Peyer's patch (tissue), 4 donors: ENCODE results near the gene BCL2L12.
A peak's percentile ranks its signal among the peaks of the same experiment; 100 is the strongest.

Experiments
- CTCF ChIP-seq, 6 experiments: fragments of 450-650 bp in 4 of 6; fragments of 200-600 bp in 2 of 6; sonication (generic) in 1 of 6; IDR thresholded peaks; one replicate each; pipeline ENCODE4 v1.5.1; 2017 to 2019; ENCODE audit warnings: antibody characterized with exemption in 6 of 6, mild to moderate bottlenecking in 3 of 6, moderate library complexity in 1 of 6
- POLR2A ChIP-seq, 2 donors: fragments of 450-650 bp; IDR thresholded peaks; one replicate each; pipeline ENCODE4 v1.5.1; 2017; ENCODE audit warnings: antibody characterized with exemption in 2 of 2, mild to moderate bottlenecking in 2 of 2, moderate library complexity in 2 of 2

- TF ChIP-seq CTCF (IDR thresholded peaks at IDR 0.05) (peak in 4 of 6 experiments; percentile 35 to 49 (median 46)), POLR2A (IDR thresholded peaks at IDR 0.05) (no peak)
Observed at GRCh38 chr19:49689133-49690078, 23.7 kb downstream of the BCL2L12 start, which contains the start of gene ADM5.
